Activated T-helper 2 cell treated with anti-CD3 and anti-CD28 coated beads, Interferon-gamma antibody, Interleukin-2, Interleukin-4, amounts not matched to agents 10 μg/mL and 5 μg/mL and 100 μg/mL, durations not matched to agents 14 hours and 24 hours and 36 hours (primary cell): Measurements from ENCODE around the gene TEAD3. TPM values are rescaled to one million over a fixed set of nuclear protein-coding genes. Genes with fewer than 3 reads are reported as not detected.

Experiments used
- DNase-seq: peaks from one replicate; pipeline ENCODE4 v3.0.0; 2021; ENCODE audit warnings: low spot score
- H3K27ac Mint-ChIP-seq: one replicate; pipeline ENCODE4 v1.8.0; 2021; ENCODE audit warnings: mixed read lengths
- H3K27me3 Mint-ChIP-seq: one replicate; pipeline ENCODE4 v1.8.0; 2021; ENCODE audit warnings: low read depth, mixed read lengths
- H3K36me3 Mint-ChIP-seq: one replicate; pipeline ENCODE4 v1.8.0; 2021; ENCODE audit warnings: low read depth, mixed read lengths
- H3K4me1 Mint-ChIP-seq: one replicate; pipeline ENCODE4 v1.8.0; 2021; ENCODE audit warnings: low read depth, mixed read lengths
- H3K4me3 Mint-ChIP-seq: one replicate; pipeline ENCODE4 v1.8.0; 2021; ENCODE audit warnings: low read depth, mild to moderate bottlenecking, moderate library complexity, mixed read lengths
- H3K9me3 Mint-ChIP-seq: one replicate; pipeline ENCODE4 v1.8.0; 2021; ENCODE audit warnings: mixed read lengths
- intact Hi-C: fragments of 100-400 bp; cut with micrococcal nuclease; formaldehyde crosslinking; loops from one replicate; pipeline ENCODE4 v1.15.1; 2023
- total RNA-seq: library from RNA; stranded (reverse); gene quantifications from 2 replicates; pipeline ENCODE4 v1.2.3, GENCODE V29; 2022

TEAD3 gene
- total RNA-seq, 1 donor from 2014 or later, result 2.0 TPM

- no peaks in the 10 kb centered on the region for H3K27me3 Mint-ChIP-seq
- no peak overlapping the region for H3K27ac Mint-ChIP-seq
- no peak for DNase-seq
- no peak overlapping the region for H3K4me3 Mint-ChIP-seq
- peaks cover 5% of the 10 kb centered on the region for H3K4me1 Mint-ChIP-seq
- intact Hi-C loops, result no loop called here
- H3K36me3 Mint-ChIP-seq, result peaks cover 50% of the 10 kb centered on the region
- peaks cover 21% of the 10 kb centered on the region for H3K9me3 Mint-ChIP-seq
These were observed 71.6 kb downstream of the TEAD3 start for GRCh38 chr6:35425284-35425683.

Other genes starting within 250 kb of the TEAD3 start
- 37.5 and 39.8 TPM in 2 replicates for gene ZNF76, start 237.3 kb downstream of the TEAD3 start, total RNA-seq
- 120 and 121 TPM in 2 replicates for gene DEF6, start 199.3 kb downstream of the TEAD3 start, total RNA-seq
- gene PPARD, start 154.5 kb downstream of the TEAD3 start, total RNA-seq, result 27.1 and 29.1 TPM in 2 replicates
- gene FANCE, start 44.7 kb downstream of the TEAD3 start, total RNA-seq, result 20.6 and 21.1 TPM in 2 replicates
- gene RPL10A, start 28.7 kb downstream of the TEAD3 start, total RNA-seq, result 1,727 and 1,773 TPM in 2 replicates
- gene TULP1, start 15.8 kb upstream of the TEAD3 start, total RNA-seq, result not detected in 2 replicates
- gene FKBP5, start 191.8 kb upstream of the TEAD3 start, total RNA-seq, result 88.1 and 90.9 TPM in 2 replicates
- 0.89 and 0.97 TPM in 2 replicates for gene ARMC12, start 240.0 kb upstream of the TEAD3 start, total RNA-seq